IMR-90 (cell line): ENCODE results near the gene OSBP2.

Source experiments
- CTCF ChIP-seq: conservative IDR thresholded peaks from 2 replicates; pipeline ENCODE4 v1.5.1; 2012; ENCODE audit warnings: mild to moderate bottlenecking, low read depth, low read length, improper control_type of control experiment
- MAZ ChIP-seq: IDR thresholded peaks from 2 replicates; pipeline ENCODE4 v1.6.1; 2012; ENCODE audit warnings: low read depth, mild to moderate bottlenecking, low read length, improper control_type of control experiment, moderate library complexity, borderline replicate concordance
- POLR2A ChIP-seq: IDR thresholded peaks from 2 replicates; pipeline ENCODE4 v1.6.1; 2012; ENCODE audit warnings: mild to moderate bottlenecking, low read depth, low read length
- RAD21 ChIP-seq: IDR thresholded peaks from 2 replicates; pipeline ENCODE4 v1.6.1; 2012; ENCODE audit warnings: low read length, improper control_type of control experiment
- SMC3 ChIP-seq: fragments of 150-350 bp; IDR thresholded peaks from 2 replicates; pipeline ENCODE4 v1.6.1; 2016; ENCODE audit warnings: low read depth, mild to moderate bottlenecking, antibody characterized with exemption, low read length, moderate library complexity
- TF ChIP-seq, protein P1 (sequence below): fragments of 150-350 bp; IDR thresholded peaks from 2 replicates; pipeline ENCODE4 v1.6.1; 2017; ENCODE audit warnings: mild to moderate bottlenecking, antibody characterized with exemption, low read length, low read depth

GRCh38 chr22:30861131-30861530 lies 166.5 kb downstream of the OSBP2 start:
- TF ChIP-seq CTCF (no peak), RAD21 (no peak), POLR2A (no peak), MAZ (no peak), SMC3 (no peak)
- TF ChIP-seq, protein P1, sequence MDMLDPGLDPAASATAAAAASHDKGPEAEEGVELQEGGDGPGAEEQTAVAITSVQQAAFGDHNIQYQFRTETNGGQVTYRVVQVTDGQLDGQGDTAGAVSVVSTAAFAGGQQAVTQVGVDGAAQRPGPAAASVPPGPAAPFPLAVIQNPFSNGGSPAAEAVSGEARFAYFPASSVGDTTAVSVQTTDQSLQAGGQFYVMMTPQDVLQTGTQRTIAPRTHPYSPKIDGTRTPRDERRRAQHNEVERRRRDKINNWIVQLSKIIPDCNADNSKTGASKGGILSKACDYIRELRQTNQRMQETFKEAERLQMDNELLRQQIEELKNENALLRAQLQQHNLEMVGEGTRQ: no peak
